Measurements from ENCODE around the gene WDR88. TPM values are rescaled to one million over a fixed set of nuclear protein-coding genes. Genes with fewer than 3 reads are reported as not detected.

WDR88 gene
- total and polyA plus RNA-seq, 2 of the 13 experiments (the other 11 are each of a cell fraction or from before 2014, with no cell fraction given), result not detected

DNA sequence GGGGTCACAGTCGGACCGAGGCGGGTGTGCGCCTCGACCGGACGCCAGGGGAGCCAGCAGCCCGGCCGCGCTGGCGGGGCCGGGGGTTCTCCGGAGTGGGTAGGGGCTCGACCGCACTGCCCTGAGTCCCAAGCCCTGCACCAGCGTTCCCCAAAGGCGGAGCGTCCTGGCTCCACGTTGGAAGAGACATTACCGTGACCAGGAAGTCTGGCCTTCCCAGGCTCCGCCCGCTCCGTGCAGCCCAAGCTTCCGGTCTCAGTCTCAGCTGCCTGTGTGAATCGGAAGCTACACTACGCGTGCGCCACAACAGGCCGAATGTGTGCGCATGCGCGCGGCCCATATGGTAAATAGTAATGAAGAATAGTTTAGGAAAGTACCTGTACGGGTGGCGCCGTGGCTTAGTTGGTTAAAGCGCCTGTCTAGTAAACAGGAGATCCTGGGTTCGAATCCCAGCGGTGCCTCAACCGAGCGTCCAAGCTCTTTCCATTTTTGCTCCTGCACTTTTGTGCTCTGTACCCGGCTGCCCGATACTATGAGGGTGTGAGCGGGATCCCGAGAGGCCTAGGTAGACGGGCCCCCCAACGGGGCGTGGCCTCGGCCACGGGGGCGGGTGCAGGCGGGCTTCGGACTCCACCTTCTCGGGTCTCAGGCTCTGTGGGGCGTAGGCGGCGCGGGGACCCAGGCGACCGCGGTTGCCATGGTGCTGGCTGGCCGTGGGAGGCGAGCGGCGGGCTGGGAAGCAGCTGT is 44.9 kb downstream of the WDR88 start (continued):
- TF ChIP-seq ZIK1 (CRISPR knock-in tag; IDR thresholded peaks at IDR 0.05; ENCODE audit: borderline replicate concordance, low read depth), result peak; percentile 73; the same call in 1 of the 2 replicates
- peak; percentile 37; the same call in 1 of the 2 replicates for TF ChIP-seq REPIN1 (CRISPR knock-in tag; IDR thresholded peaks at IDR 0.05; ENCODE audit: borderline replicate concordance, low read depth)
- TF ChIP-seq, protein P1, sequence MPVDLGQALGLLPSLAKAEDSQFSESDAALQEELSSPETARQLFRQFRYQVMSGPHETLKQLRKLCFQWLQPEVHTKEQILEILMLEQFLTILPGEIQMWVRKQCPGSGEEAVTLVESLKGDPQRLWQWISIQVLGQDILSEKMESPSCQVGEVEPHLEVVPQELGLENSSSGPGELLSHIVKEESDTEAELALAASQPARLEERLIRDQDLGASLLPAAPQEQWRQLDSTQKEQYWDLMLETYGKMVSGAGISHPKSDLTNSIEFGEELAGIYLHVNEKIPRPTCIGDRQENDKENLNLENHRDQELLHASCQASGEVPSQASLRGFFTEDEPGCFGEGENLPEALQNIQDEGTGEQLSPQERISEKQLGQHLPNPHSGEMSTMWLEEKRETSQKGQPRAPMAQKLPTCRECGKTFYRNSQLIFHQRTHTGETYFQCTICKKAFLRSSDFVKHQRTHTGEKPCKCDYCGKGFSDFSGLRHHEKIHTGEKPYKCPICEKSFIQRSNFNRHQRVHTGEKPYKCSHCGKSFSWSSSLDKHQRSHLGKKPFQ (CRISPR knock-in tag; IDR thresholded peaks at IDR 0.05; ENCODE audit: insufficient replicate concordance), result peak; percentile 51
- 0 out of 2 replicates have a peak, but pooled peaks have one; percentile 11 for TF ChIP-seq ZNF232 (CRISPR knock-in tag; IDR thresholded peaks at IDR 0.05; ENCODE audit: borderline replicate concordance)
- peak; percentile 86 for TF ChIP-seq ZFY (CRISPR knock-in tag; IDR thresholded peaks at IDR 0.05)
- peak; percentile 85; the same call in 1 of the 2 replicates for TF ChIP-seq ZNF747 (CRISPR knock-in tag; IDR thresholded peaks at IDR 0.05; ENCODE audit: borderline replicate concordance)
- peak; percentile 87 for TF ChIP-seq PHF20 (CRISPR knock-in tag; IDR thresholded peaks at IDR 0.05)
- TF ChIP-seq RFX3 (CRISPR knock-in tag; IDR thresholded peaks at IDR 0.05), result peak; percentile 83
- TF ChIP-seq NFE2L2 (IDR thresholded peaks at IDR 0.05; ENCODE audit: low read length), result no peak
- TF ChIP-seq RFXAP (CRISPR knock-in tag; IDR thresholded peaks at IDR 0.05; ENCODE audit: borderline replicate concordance), result peak; percentile 73; the same call in 1 of the 2 replicates
- TF ChIP-seq ZNF598 (CRISPR knock-in tag; IDR thresholded peaks at IDR 0.05; ENCODE audit: borderline replicate concordance), result peak; percentile 65
- TF ChIP-seq KMT2A (CRISPR knock-in tag; IDR thresholded peaks at IDR 0.05), result 0 out of 2 replicates have a peak, but pooled peaks have one; percentile 68
- 0 out of 2 replicates have a peak, but pooled peaks have one; percentile 33 for TF ChIP-seq MYNN (CRISPR knock-in tag; IDR thresholded peaks at IDR 0.05; ENCODE audit: low read depth)
- peak; percentile 76 for TF ChIP-seq NAIF1 (CRISPR knock-in tag; IDR thresholded peaks at IDR 0.05; ENCODE audit: borderline replicate concordance)
- no peak for TF ChIP-seq MAFG (CRISPR knock-in tag; IDR thresholded peaks at IDR 0.05)
- TF ChIP-seq TAF15 (IDR thresholded peaks at IDR 0.05; ENCODE audit: low read depth, low read length, poor library complexity, severe bottlenecking), result peak; percentile 77
- TF ChIP-seq ZSCAN9 (CRISPR knock-in tag; IDR thresholded peaks at IDR 0.05; ENCODE audit: borderline replicate concordance), result peak; percentile 89
- TF ChIP-seq, protein P2, sequence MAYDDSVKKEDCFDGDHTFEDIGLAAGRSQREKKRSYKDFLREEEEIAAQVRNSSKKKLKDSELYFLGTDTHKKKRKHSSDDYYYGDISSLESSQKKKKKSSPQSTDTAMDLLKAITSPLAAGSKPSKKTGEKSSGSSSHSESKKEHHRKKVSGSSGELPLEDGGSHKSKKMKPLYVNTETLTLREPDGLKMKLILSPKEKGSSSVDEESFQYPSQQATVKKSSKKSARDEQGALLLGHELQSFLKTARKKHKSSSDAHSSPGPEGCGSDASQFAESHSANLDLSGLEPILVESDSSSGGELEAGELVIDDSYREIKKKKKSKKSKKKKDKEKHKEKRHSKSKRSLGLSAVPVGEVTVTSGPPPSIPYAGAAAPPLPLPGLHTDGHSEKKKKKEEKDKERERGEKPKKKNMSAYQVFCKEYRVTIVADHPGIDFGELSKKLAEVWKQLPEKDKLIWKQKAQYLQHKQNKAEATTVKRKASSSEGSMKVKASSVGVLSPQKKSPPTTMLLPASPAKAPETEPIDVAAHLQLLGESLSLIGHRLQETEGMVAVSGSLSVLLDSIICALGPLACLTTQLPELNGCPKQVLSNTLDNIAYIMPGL (CRISPR knock-in tag; IDR thresholded peaks at IDR 0.05; ENCODE audit: borderline replicate concordance in 1 of 2, low read depth in 1 of 2), result peak; percentile 98
- TF ChIP-seq, protein P3, sequence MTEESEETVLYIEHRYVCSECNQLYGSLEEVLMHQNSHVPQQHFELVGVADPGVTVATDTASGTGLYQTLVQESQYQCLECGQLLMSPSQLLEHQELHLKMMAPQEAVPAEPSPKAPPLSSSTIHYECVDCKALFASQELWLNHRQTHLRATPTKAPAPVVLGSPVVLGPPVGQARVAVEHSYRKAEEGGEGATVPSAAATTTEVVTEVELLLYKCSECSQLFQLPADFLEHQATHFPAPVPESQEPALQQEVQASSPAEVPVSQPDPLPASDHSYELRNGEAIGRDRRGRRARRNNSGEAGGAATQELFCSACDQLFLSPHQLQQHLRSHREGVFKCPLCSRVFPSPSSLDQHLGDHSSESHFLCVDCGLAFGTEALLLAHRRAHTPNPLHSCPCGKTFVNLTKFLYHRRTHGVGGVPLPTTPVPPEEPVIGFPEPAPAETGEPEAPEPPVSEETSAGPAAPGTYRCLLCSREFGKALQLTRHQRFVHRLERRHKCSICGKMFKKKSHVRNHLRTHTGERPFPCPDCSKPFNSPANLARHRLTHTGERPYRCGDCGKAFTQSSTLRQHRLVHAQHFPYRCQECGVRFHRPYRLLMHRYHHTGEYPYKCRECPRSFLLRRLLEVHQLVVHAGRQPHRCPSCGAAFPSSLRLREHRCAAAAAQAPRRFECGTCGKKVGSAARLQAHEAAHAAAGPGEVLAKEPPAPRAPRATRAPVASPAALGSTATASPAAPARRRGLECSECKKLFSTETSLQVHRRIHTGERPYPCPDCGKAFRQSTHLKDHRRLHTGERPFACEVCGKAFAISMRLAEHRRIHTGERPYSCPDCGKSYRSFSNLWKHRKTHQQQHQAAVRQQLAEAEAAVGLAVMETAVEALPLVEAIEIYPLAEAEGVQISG (CRISPR knock-in tag; IDR thresholded peaks at IDR 0.05), result peak; percentile 81
- TF ChIP-seq KDM5B (CRISPR knock-in tag; IDR thresholded peaks at IDR 0.05; ENCODE audit: borderline replicate concordance), result peak; percentile 36
- TF ChIP-seq GFI1 (CRISPR knock-in tag; IDR thresholded peaks at IDR 0.05; ENCODE audit: borderline replicate concordance), result peak; percentile 63; the same call in 1 of the 2 replicates
- TF ChIP-seq, protein P4, sequence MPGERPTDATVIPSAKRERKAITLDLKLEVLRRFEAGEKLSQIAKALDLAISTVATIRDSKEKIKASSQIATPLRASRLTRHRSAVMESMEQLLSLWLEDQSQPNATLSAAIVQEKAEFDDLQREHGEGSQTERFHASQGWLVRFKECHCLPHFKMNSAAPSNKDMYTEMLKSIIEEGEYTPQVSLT (CRISPR knock-in tag; IDR thresholded peaks at IDR 0.05; ENCODE audit: borderline replicate concordance, low read depth), result no peak; the same call in 1 of the 2 replicates
